ENCODE data around the gene WWTR1.

GRCh38 chr3:149596134-149596770, 61.6 kb downstream of the WWTR1 start:
- no peak for TF ChIP-seq POLR2A (IDR thresholded peaks at IDR 0.05; ENCODE audit: low read length)
- no peak for TF ChIP-seq GATA1 (IDR thresholded peaks at IDR 0.05; ENCODE audit: low read depth, low read length)
